IMR-90 (cell line): ENCODE data around the gene TMEM184B. TPM values are rescaled to one million over a fixed set of nuclear protein-coding genes. Genes with fewer than 3 reads are reported as not detected.

Experiments used
- ATAC-seq: fragments of 200-7000 bp; cut with Tn5 transposase; 2 replicates; pipeline ENCODE4 v1.9.1; 2020; ENCODE audit warnings: low read depth, mild to moderate bottlenecking, moderate library complexity
- BruUV-seq: library from RNA; stranded (reverse); fragments of 400-500 nt; replicated peaks from 2 replicates; lab custom pipeline; 2021; lab: Mats Ljungman, UMichigan
- CTCF ChIA-PET: fragments of 300-600 bp; formaldehyde crosslinking; extraction: SDS; loops from one replicate; lab custom pipeline; 2021; ENCODE audit warnings: antibody characterized with exemption; lab: Yijun Ruan, JAX
- POLR2A ChIA-PET: fragments of 300-600 bp; sonication (Branson Sonifier 250); formaldehyde crosslinking; loops from one replicate; lab custom pipeline; 2022; ENCODE audit warnings: antibody characterized with exemption; ENCODE audit not compliant: unreplicated experiment; lab: Charles Lee
- DNase-seq: peaks from one replicate; pipeline ENCODE4 v3.0.0; 2013
- H2AFZ ChIP-seq: replicated peaks from 2 replicates; pipeline ENCODE3; 2013; ENCODE audit warnings: low read length, mild to moderate bottlenecking; ENCODE audit not compliant: poor library complexity
- H2AK5ac ChIP-seq: 2 replicates; pipeline ENCODE4 v1.6.1; 2013; ENCODE audit warnings: low read depth, low read length, inconsistent platforms
- H2AK9ac ChIP-seq: replicated peaks from 2 replicates; pipeline ENCODE3; 2013; ENCODE audit warnings: mild to moderate bottlenecking, low read depth, low read length, moderate library complexity; ENCODE audit not compliant: poor library complexity
- H2BK120ac ChIP-seq: 2 replicates; pipeline ENCODE4 v1.6.1; 2013; ENCODE audit warnings: low read depth, low read length, inconsistent platforms
- H2BK15ac ChIP-seq: 3 replicates; pipeline ENCODE4 v1.6.1; 2013; ENCODE audit warnings: low read depth, low read length, inconsistent platforms
- H2BK20ac ChIP-seq: 2 replicates; pipeline ENCODE4 v1.6.1; 2013; ENCODE audit warnings: low read depth, mild to moderate bottlenecking, inconsistent platforms, low read length, moderate library complexity
- H2BK5ac ChIP-seq: 2 replicates; pipeline ENCODE4 v1.6.1; 2013; ENCODE audit warnings: mild to moderate bottlenecking, low read depth, low read length, inconsistent platforms; ENCODE audit not compliant: poor library complexity, severe bottlenecking
- H3K14ac ChIP-seq: replicated peaks from 2 replicates; pipeline ENCODE4 v1.6.1; 2013; ENCODE audit warnings: low read depth, low read length, inconsistent platforms
- H3K18ac ChIP-seq: 2 replicates; pipeline ENCODE4 v1.6.1; 2013; ENCODE audit warnings: low read depth, low read length, control low read depth
- H3K23ac ChIP-seq: 2 replicates; pipeline ENCODE4 v1.6.1; 2013; ENCODE audit warnings: low read depth, low read length, inconsistent platforms
- H3K27ac ChIP-seq: 2 replicates; pipeline ENCODE4 v1.5.1; 2013; ENCODE audit warnings: mild to moderate bottlenecking, control low read depth, low read length; ENCODE audit not compliant: insufficient read depth
- H3K27me3 ChIP-seq: 2 replicates; pipeline ENCODE4 v1.6.1; 2013; ENCODE audit warnings: low read length; ENCODE audit not compliant: control insufficient read depth, insufficient read depth
- H3K36me3 ChIP-seq: 2 replicates; pipeline ENCODE4 v1.6.1; 2013; ENCODE audit warnings: low read length, mixed read lengths; ENCODE audit not compliant: control insufficient read depth, insufficient read depth
- H3K4ac ChIP-seq: 2 replicates; pipeline ENCODE4 v1.6.1; 2013; ENCODE audit warnings: low read depth, low read length, inconsistent platforms
- H3K4me1 ChIP-seq: 2 replicates; pipeline ENCODE4 v1.6.1; 2013; ENCODE audit warnings: low read length, mixed read lengths; ENCODE audit not compliant: control insufficient read depth, insufficient read depth
- H3K4me2 ChIP-seq: 2 replicates; pipeline ENCODE4 v1.6.1; 2013; ENCODE audit warnings: low read depth, mild to moderate bottlenecking, control low read depth, low read length, moderate library complexity
- H3K4me3 ChIP-seq: 2 replicates; pipeline ENCODE4 v1.5.1; 2013; ENCODE audit warnings: low read depth, mild to moderate bottlenecking, control low read depth, low read length, moderate library complexity; ENCODE audit not compliant: insufficient read depth
- H3K56ac ChIP-seq: 2 replicates; pipeline ENCODE4 v1.6.1; 2013; ENCODE audit warnings: low read length, inconsistent platforms; ENCODE audit not compliant: insufficient read depth; ENCODE audit errors: extremely low read depth
- H3K79me1 ChIP-seq, 2 experiments: 2 replicates each; pipeline ENCODE4 v1.6.1; 2013; ENCODE audit warnings: low read length in 2 of 2, inconsistent platforms in 1 of 2, low read depth in 1 of 2
- H3K9ac ChIP-seq: 2 replicates; pipeline ENCODE4 v1.6.1; 2013; ENCODE audit warnings: low read depth, low read length, control low read depth
- H3K9me1 ChIP-seq: 2 replicates; pipeline ENCODE4 v1.6.1; 2013; ENCODE audit warnings: low read length, inconsistent platforms; ENCODE audit not compliant: insufficient read depth
- H3K9me3 ChIP-seq: 2 replicates; pipeline ENCODE4 v1.6.1; 2013; ENCODE audit warnings: low read length; ENCODE audit not compliant: control insufficient read depth, insufficient read depth
- H4K20me1 ChIP-seq: 2 replicates; pipeline ENCODE4 v1.6.1; 2013; ENCODE audit warnings: low read length, inconsistent platforms; ENCODE audit not compliant: insufficient read depth
- H4K5ac ChIP-seq: 2 replicates; pipeline ENCODE4 v1.6.1; 2013; ENCODE audit warnings: mild to moderate bottlenecking, low read depth, low read length, control low read depth
- H4K8ac ChIP-seq, 2 experiments: 2 replicates each; pipeline ENCODE4 v1.6.1; 2013; ENCODE audit warnings: low read depth in 2 of 2, low read length in 2 of 2, control low read depth in 1 of 2, inconsistent platforms in 1 of 2
- H4K91ac ChIP-seq: 2 replicates; pipeline ENCODE4 v1.6.1; 2013; ENCODE audit warnings: low read depth, low read length, inconsistent platforms; ENCODE audit not compliant: insufficient read depth
- CEBPB ChIP-seq: IDR thresholded peaks from 2 replicates; pipeline ENCODE4 v1.6.1; 2012; ENCODE audit warnings: low read depth, low read length, improper control_type of control experiment
- FOS ChIP-seq: fragments of 150-350 bp; IDR thresholded peaks from 2 replicates; pipeline ENCODE4 v1.6.1; 2016; ENCODE audit warnings: low read depth, low read length
- MXI1 ChIP-seq: IDR thresholded peaks from 2 replicates; pipeline ENCODE4 v1.6.1; 2012; ENCODE audit warnings: low read depth, mild to moderate bottlenecking, low read length, moderate library complexity, borderline replicate concordance
- POLR2A ChIP-seq: IDR thresholded peaks from 2 replicates; pipeline ENCODE4 v1.6.1; 2012; ENCODE audit warnings: mild to moderate bottlenecking, low read depth, low read length
- SMC3 ChIP-seq: fragments of 150-350 bp; IDR thresholded peaks from 2 replicates; pipeline ENCODE4 v1.6.1; 2016; ENCODE audit warnings: low read depth, mild to moderate bottlenecking, antibody characterized with exemption, low read length, moderate library complexity
- WGBS, 2 experiments: methylation state at CpG; one replicate each; pipeline versions ENCODE4 v1.1.5 to v1.1.7; 2013; ENCODE audit warnings: missing lambda C conversion rate in 2 of 2; ENCODE audit not compliant: insufficient read length in 1 of 2; ENCODE audit errors: extremely low coverage in 2 of 2; 5-methylcytosine and 5-hydroxymethylcytosine counted together
- dilution Hi-C: fragments of 300-500 bp; cut with HindIII; formaldehyde crosslinking; loops from one replicate; pipeline ENCODE4 v1.14.3; 2018; ENCODE audit warnings: low sequenced_read_pairs; ENCODE audit not compliant: unreplicated experiment
- in situ Hi-C: fragments of 300-500 bp; cut with MboI; formaldehyde crosslinking; loops from 3 replicates; pipeline ENCODE4 v1.14.3; 2019; ENCODE audit warnings: low sequenced_read_pairs, inconsistent platforms, mixed read lengths
- intact Hi-C: fragments of 100-400 bp; cut with micrococcal nuclease; formaldehyde crosslinking; loops from 2 replicates; pipeline ENCODE4 v1.10.0; 2022
- polyA plus RNA-seq, 3 experiments: library from polyadenylated mRNA; depleted of rRNA; stranded (reverse); fragments of >200 nt; gene quantifications; 2 replicates each; pipeline ENCODE4 v1.2.3, GENCODE V29; 2012; ENCODE audit warnings: low replicate concordance in 1 of 3
- total RNA-seq: library from RNA; depleted of rRNA; stranded (reverse); fragments of >200 nt; gene quantifications from 2 replicates; pipeline ENCODE4 v1.2.3, GENCODE V29; 2012
- TF ChIP-seq, protein P1 (sequence below): fragments of 150-350 bp; IDR thresholded peaks from 2 replicates; pipeline ENCODE4 v1.6.1; 2017; ENCODE audit warnings: mild to moderate bottlenecking, antibody characterized with exemption, low read length, low read depth
- TF ChIP-seq, protein P2 (sequence below): fragments of 150-350 bp; IDR thresholded peaks from 2 replicates; pipeline ENCODE4 v1.6.1; 2016; ENCODE audit warnings: low read depth, mild to moderate bottlenecking, low read length, moderate library complexity, borderline replicate concordance

The TMEM184B gene
- total and polyA plus RNA-seq, 2 of the 4 experiments (the other 2 are of a cell fraction), result 9.1 to 81.1 TPM

DNA sequence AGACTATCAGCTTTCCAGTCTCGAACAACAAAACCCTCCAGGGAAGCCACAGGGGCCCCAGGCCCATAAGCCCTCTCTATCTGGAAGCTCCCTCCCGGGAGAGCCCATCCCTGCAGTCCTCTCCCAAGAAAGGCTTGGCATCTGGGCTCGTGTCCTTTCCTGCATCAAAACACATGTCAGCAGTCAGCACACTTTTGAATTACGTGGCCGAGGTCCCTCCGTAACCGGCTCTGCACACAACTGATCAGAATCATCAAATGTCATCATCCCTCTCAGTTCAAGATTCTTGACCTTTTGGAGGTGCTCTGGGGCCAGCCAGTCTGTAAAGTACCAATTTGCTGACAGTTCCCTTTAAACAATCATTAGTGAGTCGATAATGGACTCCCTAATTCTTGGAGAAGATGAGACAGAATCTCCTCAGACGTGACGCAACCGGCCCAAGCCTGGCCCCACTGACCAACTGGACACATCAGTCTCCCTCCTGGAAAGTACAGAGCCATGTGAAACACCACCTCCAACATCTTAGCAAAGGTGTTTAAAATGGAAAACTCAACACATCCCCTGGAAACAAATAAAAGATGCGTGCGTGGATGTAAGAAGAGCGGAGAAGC is 37.5 kb downstream of the TMEM184B start:
- Histone ChIP-seq H2BK5ac (no peak overlapping the region), H3K14ac (no peak overlapping the region), H3K9me3 (no peaks in the 10 kb centered on the region), H3K4me2 (no peak overlapping the region), H3K23ac (no peak overlapping the region), H4K20me1 (peaks cover 8% of the 10 kb centered on the region; the same call in 1 of the 2 replicates), H2AK5ac (no peak overlapping the region), H3K56ac (no peak overlapping the region), H3K36me3 (peaks cover 55% of the 10 kb centered on the region), H3K27ac (no peak overlapping the region), H3K9me1 (peaks cover 28% of the 10 kb centered on the region), H3K18ac (no peak overlapping the region), H3K27me3 (no peaks in the 10 kb centered on the region), H3K4me3 (no peak overlapping the region), H4K91ac (no peak overlapping the region), H2AFZ (no peak overlapping the region), H4K8ac (no peak overlapping the region), H2BK15ac (no peak overlapping the region), H3K4me1 (peaks cover 20% of the 10 kb centered on the region), H2BK20ac (no peak overlapping the region), H2AK9ac (no peak overlapping the region), H2BK120ac (no peak overlapping the region), H4K5ac (no peak overlapping the region), H3K9ac (no peak overlapping the region), H3K4ac (no peak overlapping the region), H3K79me1 (peaks cover 25 to 99% of the 10 kb centered on the region in 2 experiments)
- dilution Hi-C loops, result no loop called here
- POLR2A ChIA-PET, result no interaction called here
- CTCF ChIA-PET, result no interaction called here
- ATAC-seq (no peak), DNase-seq (no peak)
- intact Hi-C loops, result no loop called here
- 75% methylated on average over 5 of the region's 14 CpGs; no CpG with 5 or more reads in 1 of the 2 experiments for WGBS, 2 experiments
- no TSS peak for BruUV-seq
- in situ Hi-C loops, result no loop called here
- TF ChIP-seq SMC3 (no peak), FOS (no peak), CEBPB (peak; percentile 32; the same call in 1 of the 2 replicates), POLR2A (no peak), MXI1 (no peak)
- TF ChIP-seq, protein P1, sequence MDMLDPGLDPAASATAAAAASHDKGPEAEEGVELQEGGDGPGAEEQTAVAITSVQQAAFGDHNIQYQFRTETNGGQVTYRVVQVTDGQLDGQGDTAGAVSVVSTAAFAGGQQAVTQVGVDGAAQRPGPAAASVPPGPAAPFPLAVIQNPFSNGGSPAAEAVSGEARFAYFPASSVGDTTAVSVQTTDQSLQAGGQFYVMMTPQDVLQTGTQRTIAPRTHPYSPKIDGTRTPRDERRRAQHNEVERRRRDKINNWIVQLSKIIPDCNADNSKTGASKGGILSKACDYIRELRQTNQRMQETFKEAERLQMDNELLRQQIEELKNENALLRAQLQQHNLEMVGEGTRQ, result no peak
- TF ChIP-seq, protein P2, sequence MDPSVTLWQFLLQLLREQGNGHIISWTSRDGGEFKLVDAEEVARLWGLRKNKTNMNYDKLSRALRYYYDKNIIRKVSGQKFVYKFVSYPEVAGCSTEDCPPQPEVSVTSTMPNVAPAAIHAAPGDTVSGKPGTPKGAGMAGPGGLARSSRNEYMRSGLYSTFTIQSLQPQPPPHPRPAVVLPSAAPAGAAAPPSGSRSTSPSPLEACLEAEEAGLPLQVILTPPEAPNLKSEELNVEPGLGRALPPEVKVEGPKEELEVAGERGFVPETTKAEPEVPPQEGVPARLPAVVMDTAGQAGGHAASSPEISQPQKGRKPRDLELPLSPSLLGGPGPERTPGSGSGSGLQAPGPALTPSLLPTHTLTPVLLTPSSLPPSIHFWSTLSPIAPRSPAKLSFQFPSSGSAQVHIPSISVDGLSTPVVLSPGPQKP, result no peak
